Measurements from ENCODE around the gene NELL2.
"Not testable (repeated sequence)": the region's sequence is repeated elsewhere in the genome, so short reads cannot be mapped to it uniquely, and the experiment has no call there.

Gene NELL2

DNA sequence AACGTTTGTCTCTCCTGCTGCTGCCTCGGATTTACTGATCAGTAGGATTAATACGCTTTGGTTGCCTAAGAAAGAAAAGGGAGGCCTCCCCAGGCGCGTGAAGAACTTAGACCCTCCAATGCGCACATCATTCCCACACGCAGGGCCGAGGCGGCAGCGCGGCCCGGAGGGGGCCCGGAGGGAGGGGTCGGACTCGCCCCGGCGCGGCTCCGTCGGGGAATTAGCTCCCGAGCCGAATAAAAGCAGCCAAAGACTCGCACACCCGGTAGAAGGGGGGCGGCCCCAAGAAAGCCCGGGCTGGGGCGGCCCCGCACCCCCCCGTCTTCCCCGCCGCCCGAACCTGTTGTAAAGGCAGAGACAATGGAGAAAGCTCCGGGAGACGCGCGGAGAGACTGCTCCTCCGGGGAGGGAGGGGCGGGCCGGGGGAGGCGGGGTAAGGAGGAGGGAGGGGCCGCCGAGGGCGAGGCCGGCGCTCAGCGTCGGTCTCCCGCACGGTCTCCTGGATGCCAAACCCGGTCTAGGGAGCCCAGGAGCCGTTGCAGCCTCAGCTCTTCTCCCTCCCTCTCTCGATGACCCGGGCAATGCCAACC, at the start of gene NELL2:
Gene NELL2 (minus strand): TSS at position 362 of the 590 bp plus-strand sequence. CDS start 446 bp downstream, outside the sequence.
- DNase-seq, result peak; percentile 65

DNA sequence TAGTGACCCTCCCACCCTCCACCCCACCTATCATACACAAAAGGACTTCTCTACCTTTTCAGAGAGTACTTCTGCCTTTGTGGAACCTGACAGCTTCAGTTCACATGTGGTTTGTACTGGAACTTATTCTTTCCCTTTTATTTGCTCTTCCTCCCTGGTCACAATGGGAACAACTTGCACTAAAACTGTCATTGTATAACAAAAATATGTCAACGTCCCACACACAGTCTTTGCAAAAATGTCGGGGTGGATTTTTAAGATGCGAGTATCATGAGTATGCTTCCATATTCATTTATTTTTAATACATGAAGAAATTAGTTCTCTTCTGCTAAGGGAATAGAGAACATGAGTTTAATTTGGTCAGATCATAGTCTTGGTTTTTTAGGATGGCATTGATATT, 45.6 kb upstream of the NELL2 start:
- no peak for DNase-seq

DNA sequence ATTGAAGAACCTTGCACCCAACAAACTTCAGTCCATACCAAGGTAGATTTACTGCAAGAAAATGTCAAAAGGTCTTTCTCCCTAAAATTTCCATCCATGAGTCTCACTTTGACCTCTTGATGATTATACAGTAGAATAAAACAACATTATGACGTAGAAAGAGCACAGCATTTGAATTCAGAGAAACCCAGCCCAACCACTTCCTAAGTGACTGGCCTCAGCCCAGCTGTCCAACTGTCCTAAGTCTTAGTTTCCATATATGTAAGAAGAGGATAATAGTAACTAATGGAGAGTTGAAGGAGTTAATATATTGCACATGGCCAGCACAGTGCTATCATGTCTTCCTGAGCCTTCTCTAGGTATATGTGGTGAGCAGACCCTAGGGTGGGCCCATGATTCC, 41.0 kb upstream of the NELL2 start:
- no peak for DNase-seq

DNA sequence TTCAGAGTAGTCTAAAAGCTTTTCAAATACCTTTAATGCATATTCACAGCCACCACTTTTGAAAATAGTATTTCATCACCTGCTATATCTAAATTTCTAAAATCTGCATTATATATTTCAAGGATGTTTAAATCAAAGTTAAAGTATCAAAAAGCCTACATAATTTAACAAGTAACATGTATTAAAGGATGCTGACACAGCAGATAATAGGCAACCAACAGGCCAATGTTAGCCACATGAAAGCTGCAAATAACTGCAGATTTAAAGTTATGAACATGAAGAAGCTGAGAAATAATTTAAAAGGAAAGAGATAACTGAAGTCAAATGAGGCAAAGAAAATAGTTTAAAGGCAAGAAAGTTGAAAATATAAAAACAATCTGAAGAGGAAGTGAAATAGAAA, 39.8 kb upstream of the NELL2 start:
- DNase-seq, result no peak

DNA sequence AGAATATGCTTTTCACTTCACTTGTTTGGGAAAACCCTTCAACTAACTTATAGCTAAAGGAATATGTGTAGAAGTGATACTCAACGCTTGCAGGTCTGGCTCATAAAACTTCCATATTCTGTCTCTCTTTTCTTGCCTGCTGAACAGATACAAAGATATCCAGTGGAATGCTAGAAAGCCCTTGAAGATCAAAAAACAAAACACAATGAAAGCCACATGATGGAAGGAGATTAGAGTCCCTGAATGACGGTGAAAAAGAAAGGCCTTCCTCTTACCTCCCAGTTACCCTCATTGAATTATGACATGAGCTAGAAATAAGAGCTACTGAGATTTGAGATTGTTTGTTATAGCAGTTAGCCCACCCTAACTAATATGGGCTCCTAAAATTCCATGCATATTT, 28.2 kb upstream of the NELL2 start:
- no peak for DNase-seq

DNA sequence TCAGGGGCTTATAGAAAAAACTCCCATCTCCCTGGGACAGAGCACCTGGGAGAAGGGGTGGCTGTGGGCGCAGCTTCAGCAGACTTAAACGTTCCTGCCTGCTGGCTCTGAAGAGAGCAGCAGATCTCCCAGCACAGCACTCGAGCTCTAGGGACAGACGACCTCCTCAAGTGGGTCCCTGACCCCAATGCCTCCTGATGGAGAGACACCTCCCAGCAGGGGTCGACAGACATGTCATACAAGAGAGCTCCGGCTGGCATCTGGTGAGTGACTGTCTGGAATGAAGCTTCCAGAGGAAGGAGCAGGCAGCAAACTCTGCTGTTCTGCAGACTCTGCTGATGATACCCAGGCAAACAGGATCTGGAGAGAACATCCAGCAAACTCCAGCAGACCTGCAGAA, 22.0 kb upstream of the NELL2 start:
- DNase-seq, result not testable (repeated sequence)

DNA sequence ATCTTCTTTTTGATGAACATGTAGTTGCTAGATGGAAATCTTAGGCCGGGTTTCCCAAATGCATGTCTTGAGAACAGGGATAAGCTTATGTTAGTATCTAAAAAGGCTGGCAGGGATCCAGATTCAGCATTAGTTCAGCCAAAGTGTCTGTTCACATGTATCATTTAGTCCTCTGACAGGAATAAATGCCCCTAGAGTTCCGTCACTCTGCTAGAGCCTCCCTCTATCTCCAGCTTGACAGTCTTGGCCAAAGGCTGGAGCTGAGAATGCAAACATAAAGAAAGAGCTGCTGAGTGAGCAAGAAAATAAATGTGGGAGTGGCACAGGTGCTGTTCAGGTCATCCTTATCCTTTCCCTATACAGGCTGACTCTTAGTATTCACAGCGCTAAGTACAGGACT, 13.8 kb upstream of the NELL2 start:
- no peak for DNase-seq

DNA sequence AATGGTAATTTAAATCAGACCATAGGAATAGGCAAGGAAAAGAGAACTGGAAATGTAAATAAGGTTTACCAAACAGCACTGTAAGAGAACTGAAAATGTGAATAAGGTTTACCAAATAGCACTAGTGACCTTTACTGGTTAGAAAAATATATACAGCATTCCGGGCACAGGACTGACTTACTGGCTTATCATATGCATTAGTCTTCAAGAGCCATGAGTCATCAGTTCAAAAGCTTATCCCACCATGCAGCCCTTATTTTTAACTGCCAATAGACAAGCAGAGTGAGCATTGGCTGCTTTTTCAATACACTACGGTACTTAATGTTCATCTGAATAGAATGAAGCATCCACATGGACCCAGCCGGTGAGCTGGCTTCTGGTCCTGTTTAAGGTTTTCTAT, 13.0 kb upstream of the NELL2 start:
- DNase-seq, result no peak

DNA sequence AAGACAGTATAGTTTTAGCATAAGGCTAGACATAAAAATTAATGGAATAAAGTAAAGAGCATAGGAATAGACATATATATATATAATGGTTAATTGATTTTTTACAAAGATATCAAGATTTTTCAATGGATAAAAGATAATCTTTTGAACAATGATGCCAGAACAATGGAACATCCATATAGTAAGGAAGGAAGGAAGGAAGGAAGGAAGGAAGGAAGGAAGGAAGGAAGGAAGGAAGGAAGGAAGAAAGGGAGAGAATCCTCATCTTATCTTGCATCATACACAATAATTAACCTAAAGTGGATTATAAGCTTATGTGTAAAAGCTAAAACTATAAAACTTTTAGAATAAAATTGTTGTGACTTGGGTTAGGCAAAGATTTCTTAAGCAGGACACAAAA, 9.8 kb upstream of the NELL2 start:
- no peak for DNase-seq

DNA sequence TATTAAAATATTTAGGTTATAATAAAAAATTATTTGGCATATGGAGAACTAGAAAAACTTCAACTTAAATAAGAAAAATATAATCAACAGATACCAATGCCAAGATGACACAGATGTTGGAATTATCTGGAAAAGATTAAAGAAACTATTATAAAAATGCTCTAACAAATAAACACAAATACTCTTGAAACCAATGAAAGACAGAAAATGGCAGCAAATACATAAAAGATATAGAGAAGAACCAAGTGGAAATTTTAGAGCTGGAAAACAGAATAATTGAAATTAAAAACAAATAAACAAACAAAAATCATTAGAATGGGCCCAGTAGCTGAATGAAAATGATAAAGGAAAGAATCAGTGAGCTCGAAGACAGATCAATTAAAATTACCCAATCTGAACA, 5.1 kb upstream of the NELL2 start:
- DNase-seq, result no peak

DNA sequence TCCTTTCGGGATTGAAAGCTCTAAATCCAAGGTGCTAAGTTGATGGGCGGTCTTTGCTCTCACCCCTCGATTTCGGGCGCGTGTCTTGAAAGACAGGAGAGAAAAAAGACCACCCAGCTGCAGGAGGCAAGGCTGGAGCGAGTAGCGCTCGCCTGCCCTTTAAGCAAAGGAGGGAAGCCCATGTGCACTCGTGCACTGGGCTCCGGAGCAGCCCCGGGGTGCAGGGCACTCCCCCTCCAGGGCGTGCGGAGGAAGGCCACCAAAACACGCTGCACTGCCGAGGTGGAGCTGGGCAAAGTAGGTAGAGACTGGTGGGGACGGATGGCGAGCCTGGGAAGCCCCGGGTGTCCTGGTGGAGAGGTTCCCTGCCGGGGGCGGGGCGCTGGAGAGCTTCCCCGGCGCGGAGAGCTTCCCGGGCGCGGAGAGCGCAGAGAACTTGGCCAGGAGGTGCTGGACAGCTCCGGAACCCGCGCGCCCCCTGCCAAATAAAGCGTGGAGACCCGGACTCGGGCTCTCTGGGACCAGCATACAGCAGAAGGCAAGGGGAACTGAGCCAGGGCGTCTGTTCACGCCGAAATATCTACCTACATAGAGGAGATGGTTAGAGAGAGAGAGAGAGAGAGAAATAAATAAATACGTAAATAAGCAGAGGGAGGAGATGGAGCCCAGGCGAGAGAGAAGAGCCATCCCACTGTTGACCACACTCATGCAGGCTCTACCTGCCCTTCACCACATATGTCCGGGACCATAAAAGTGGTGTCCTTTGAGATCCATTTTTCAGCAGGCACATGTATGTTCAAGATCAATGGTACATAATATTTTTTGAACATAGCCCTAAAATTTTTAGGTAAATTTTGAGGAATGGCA, 662 bp upstream of the NELL2 start:
- peak; percentile 36 for DNase-seq

DNA sequence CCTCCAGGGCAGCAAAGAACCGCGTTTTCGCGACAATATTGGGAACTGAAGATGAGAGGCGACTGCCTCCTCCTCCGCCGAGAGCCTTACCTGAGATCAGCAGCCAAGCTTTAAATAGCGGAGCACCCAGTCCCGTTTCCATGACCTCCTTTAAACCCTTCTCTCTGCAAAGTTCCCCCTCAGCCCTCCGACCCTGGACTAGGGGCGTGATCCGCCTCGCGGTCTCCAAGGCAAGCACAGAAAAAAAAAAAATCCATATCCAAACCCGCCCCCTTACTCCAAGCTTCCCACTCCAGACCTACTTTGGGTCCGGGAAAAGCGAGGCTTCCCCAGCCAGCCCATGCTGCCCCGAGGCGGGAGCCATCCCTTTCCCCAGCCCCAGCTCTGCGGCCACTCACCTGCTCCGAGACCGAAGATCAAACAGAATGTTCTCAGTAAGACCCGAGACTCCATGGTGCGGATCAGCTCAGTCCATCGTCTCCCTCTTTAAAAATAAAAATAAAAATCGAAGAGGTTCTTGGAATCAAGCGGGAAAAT, 630 bp downstream of the NELL2 start:
- peak; percentile 2 for DNase-seq

DNA sequence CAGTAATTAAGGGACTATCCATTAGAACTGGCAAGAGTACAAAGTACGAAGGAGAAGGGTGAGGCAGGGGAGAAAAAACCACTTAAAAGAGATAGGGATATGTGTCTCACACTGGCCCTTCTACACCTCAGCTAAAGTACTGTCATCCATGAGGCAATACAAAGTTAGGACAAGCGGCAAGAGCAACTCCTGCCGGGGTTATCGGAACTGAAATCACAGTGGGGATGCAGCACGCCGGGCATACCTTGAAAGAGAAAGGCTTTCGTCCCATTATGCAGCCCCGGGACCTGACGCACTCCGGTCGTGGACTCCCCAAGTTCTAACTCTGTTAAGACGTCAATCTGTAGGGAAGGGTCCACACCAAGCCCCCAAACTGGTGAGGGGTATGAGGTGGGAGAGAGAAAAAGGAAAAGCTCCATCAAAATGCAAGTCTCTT, 1.1 kb downstream of the NELL2 start:
- peak; percentile 8 for DNase-seq

DNA sequence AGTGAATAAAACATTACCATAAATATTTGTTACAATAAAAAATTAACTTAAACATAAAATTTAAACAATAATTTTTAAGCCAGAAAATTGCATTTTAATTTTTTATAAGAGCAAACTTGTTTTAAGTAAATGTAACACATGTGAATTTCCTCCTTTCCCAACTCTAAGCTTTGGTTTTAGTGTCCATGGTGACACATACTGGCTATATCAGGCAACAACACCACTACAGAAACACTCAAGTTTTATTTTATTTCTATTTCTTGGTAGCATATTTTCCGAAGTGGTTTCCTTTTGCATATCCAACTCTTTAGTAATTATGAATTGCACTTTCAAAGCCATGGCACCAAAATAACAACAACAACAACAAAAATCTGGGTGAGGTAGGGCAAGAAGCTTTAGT, 2.2 kb downstream of the NELL2 start:
- no peak for DNase-seq

DNA sequence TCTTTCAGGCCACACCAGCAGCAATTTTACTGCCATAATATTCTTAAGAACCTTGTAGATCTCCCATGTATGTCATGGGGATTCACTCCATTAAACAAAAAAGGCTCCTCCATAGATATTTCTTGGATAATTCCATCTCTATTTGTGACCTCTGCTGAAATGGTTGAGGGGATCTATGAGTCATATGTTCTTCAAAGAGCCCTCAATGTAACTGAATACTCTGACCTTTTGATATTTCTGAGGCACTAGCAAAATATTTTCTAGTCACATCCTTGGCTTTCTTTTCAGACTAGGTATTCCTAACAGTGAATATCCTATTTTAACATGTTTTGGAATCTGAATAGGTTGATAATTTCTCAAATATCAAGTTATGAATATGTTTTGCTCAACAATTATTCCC, 6.6 kb downstream of the NELL2 start:
- DNase-seq, result no peak

DNA sequence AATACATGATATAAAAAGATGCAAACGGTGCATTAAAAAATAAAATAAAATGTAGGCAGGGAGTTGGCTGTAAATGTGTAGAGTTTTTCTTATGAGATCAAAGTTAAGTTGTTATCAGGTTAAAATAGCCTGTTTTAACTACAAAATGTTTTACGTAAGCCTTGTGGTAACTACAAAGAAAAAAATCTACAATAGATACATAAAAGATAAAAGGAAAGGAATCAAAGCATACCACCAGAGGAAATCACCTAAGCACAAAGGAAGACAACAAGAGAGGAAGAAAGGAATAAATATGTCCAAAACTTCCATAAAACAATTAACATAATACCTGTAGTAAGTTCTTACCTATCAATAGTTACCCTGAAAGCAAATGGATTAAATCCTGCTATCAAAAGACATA, 12.2 kb downstream of the NELL2 start:
- no peak for DNase-seq

DNA sequence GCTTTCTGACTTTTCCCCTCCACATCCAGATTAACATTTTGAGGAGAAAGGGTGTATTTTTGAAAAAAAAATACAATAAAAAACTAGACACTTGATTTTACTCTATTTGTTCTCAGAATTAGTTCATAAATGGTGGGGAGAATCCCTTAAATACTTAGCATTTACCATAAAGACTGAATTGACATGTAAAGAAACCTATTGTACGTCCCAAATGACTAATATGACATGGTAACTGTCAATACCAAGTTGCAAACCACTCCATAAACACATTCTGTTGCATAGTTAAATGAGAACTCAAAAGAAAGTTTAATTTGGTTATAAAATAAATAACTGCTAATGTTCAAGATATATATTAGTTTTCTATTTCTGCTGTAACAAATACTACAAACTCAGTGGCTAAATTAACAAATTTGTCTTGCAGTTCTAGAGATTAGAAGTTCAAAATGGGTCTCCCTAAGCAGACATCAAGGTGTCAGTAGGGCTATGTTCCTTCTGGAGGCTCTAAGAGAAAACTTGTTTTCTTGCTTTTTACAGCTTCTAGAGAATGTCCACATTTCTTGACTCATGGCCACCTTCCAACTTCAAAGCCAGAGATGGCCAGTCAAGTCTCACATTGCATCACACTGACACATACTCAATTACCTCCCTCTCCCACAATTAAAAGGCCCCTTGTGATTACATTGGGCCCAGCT, 16.0 kb downstream of the NELL2 start:
- no peak for DNase-seq

DNA sequence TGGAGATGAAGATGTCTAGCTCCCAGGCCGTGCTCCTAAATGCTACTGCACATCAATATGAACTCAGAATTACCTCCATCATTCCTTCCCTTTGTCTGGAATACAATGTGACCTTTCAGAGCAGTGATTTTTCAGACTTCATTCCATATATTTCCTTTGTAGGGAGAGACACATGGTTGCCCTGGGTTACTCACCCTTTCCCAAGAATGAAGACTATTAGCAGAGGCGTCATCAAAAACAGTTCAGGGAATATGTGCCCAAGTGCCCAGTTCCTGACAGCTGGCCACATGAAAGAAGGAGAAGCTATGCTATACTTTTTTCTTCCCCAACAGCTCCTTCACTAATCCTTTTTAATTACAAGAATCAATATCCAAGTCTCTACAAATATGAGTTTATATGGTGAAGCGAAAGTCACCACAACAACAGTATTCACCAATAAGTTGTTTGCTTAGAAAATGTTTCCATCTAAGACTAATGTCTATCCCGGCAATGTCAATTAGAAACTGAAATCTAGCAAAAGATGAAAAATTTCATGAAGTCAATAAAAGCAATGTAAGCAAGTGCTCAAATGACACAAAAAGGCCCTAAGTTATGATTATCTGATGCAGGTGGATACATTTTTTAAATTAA, 17.8 kb downstream of the NELL2 start:
- DNase-seq, result no peak

DNA sequence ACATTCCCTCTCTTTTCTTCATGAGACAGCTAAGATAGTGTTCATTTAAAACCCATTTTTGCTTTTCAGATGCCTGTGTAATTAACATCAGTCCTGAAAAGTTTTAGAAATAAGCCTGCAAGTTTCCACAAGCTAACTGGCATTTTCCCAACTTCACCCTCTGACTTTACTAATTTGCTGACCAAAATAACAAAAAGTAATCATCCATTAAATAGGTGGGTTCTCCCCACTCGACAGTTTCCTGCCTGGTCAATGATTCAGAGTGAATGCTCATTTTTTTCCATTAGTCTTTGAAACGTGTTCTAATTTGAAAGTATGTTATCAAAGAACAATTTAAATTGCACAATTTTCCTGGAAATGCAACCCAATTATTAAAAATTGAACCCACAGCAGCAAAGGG, 23.6 kb downstream of the NELL2 start:
- no peak for DNase-seq

DNA sequence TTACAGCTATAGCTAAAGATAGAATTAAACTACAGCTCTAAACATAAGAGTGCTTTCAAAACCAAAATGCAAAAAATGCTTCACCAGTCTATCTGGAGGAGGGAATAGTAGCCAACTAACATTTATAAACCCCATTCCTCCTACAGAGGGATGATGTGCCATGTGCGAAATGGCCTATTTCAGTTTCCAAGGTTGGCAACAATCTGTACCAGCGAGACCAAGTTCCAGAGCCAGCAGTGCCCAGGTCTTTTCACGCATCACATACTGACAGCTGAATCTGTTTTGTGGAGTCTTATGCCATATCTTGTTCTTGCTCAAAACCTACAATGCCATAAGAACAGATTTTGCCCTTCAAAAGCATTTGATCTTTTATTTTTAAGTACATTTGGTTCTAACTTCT, 24.5 kb downstream of the NELL2 start:
- no peak for DNase-seq

DNA sequence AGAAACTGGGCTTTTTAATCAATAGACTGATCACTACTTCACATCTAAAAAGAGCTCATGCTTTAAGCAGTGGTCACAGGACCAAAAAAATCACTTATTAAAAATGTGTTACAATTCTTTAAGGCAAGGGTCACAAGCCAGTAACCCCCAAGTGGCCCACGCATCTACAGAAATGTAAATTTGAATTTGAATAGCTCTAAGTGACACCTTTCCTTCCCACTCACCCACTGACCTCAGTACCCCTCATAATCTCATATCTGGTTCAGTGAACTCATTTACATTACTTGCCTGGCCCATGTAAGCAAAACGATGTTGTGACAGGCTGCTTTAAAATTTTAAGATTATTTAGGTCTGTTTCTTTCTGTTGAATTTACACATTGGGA, 27.4 kb downstream of the NELL2 start:
- no peak for DNase-seq

DNA sequence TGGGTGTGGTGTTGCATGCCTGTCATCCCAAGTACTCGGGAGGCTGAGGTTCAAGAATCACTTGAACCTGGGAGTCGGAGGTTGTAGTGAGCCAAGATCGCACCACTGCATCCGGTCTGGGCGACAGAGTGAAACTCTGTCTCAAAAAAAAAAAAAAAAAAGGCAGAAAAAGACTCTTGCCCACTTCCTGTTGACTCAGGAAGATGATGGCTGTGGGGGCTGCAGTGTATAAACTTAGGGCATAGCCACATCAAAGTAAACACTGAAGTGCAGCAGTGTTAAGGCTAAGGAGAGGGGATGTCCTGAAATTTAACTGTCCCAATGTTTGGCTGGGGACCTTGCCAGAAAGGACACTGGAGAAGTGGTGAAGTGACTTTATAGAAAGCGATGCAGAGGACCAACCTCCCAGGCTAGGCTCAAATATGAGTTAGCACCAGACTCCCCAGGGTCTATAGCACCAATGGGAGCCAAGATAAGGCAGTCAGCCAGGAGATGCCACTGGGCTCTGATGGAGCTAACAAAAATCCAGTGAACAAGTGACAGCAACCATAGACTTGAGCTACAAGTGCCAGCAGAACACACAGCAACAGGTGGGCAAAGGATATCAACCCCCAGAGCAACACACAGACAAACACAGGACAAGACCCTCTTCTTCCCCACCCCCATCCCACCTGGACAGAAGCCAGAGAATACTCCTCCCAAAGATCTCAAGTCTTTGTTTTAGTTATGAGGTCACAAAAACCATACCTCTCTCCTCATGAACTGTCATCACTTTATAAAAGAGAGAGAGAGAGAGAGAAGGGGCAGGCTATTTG, 28.0 kb downstream of the NELL2 start:
- peak; percentile 36 for DNase-seq
